Heart right ventricle (tissue), 16 donors: ENCODE data around the gene CD14. TPM values are rescaled to one million over a fixed set of nuclear protein-coding genes. Genes with fewer than 3 reads are reported as not detected.
A peak's percentile ranks its signal among the peaks of the same experiment; 100 is the strongest.

Source experiments
- ATAC-seq, 8 donors: fragments of 200-7000 bp; cut with Tn5 transposase; one replicate each; pipeline ENCODE4 v1.9.1; 2020; ENCODE audit warnings: mild to moderate bottlenecking in 8 of 8, moderate library complexity in 8 of 8, moderate number of reproducible peaks in 1 of 8
- DNase-seq, 2 donors: peaks; one replicate each; pipeline ENCODE4 v3.0.0-alpha.2; 2020
- H3K27ac ChIP-seq, 10 donors: fragments of 200-600 bp; sonication (generic) in 2 of 10; one replicate each; pipeline versions ENCODE4 v1.5.0 to v1.8.0; 2020 to 2022; ENCODE audit warnings: mild to moderate bottlenecking in 3 of 10
- H3K27me3 ChIP-seq, 7 donors: fragments of 200-600 bp; one replicate each; pipeline ENCODE4 v1.8.0; 2021 to 2022; ENCODE audit warnings: mild to moderate bottlenecking in 2 of 7
- H3K36me3 ChIP-seq, 9 donors: fragments of 200-600 bp; sonication (generic) in 1 of 9; one replicate each; pipeline versions ENCODE4 v1.5.0 to v1.8.0; 2020 to 2022; ENCODE audit warnings: mild to moderate bottlenecking in 2 of 9
- H3K4me1 ChIP-seq, 9 donors: fragments of 200-600 bp; sonication (generic) in 1 of 9; one replicate each; pipeline versions ENCODE4 v1.5.0 to v1.8.0; 2020 to 2022; ENCODE audit warnings: mild to moderate bottlenecking in 4 of 9
- H3K4me3 ChIP-seq, 10 donors: fragments of 200-600 bp; sonication (generic) in 2 of 10; one replicate each; pipeline versions ENCODE4 v1.5.0 to v1.8.0; 2020 to 2022; ENCODE audit warnings: mild to moderate bottlenecking in 7 of 10, moderate library complexity in 2 of 10
- H3K9me3 ChIP-seq, 11 donors: fragments of 200-600 bp in 10 of 11; sonication (generic) in 2 of 11; one replicate each; pipeline versions ENCODE4 v1.5.0 to v1.8.0; 2013 to 2022; ENCODE audit warnings: mild to moderate bottlenecking in 2 of 11, control low read depth in 1 of 11, moderate library complexity in 1 of 11
- WGBS, 2 donors: extraction: QIAGEN DNeasy Blood & Tissue Kit; methylation state at CpG; one replicate each; pipeline ENCODE4 v1.1.7; 2013; ENCODE audit warnings: inconsistent platforms in 1 of 2; 5-methylcytosine and 5-hydroxymethylcytosine counted together
- intact Hi-C, 10 donors: fragments of 100-400 bp; cut with DNase I; formaldehyde crosslinking; loops; one replicate each; pipeline versions ENCODE4 v1.11.1 to v1.14.2; 2022
- microRNA-seq, 2 donors: library from miRNA; unstranded; fragments of <30 nt; microRNA quantifications; one replicate each; pipeline ENCODE4 v1.2.0, GENCODE V29; 2021
- polyA plus RNA-seq, 2 donors: library from polyadenylated mRNA; stranded (reverse); fragments of 200-250 nt; gene quantifications; one replicate each; pipeline ENCODE4 v1.2.3, GENCODE V29; 2013
- total RNA-seq, 10 donors: library from RNA; stranded (reverse); fragmentation: NEBNext Ultra II Directional in 3 of 10; extraction: Animal tissue kit (Norgen Biotek cat#: 25700) in 3 of 10; gene quantifications; one replicate each; pipeline versions ENCODE4 v1.2.1 to v1.2.4, GENCODE V29; 2021 to 2023
- TF ChIP-seq, protein P1 (sequence below), 9 donors: fragments of 200-600 bp; sonication (generic) in 2 of 9; IDR thresholded peaks; one replicate each; pipeline versions ENCODE4 v1.5.0 to v1.8.0; 2021 to 2022; ENCODE audit warnings: antibody characterized with exemption in 9 of 9, mild to moderate bottlenecking in 5 of 9, moderate library complexity in 1 of 9
- donor health status: Arrhythmogenic right ventricular cardiomyopathy.
- donor health status: ischemic (EF 13 %, LVEDD 7.1; RV severe dilation, severe dysfunction).
- donor health status: healthy with polysubstance abuse.
- donor health status: DM: no; HTN: yes; CAD: no.
- donor health status: DM: no; HTN: no; CAD: no.
- donor health status: ischemic (EF 25% LVEDD 6.9; RV normal size, moderate dysfunction).
- donor health status: ischemic (EF 25% LVEDD 5.7; RV mildly dilated, moderate dysfunction).
- donor health status: healthy.
- donor health status: DM: yes; HTN: yes; CAD: no.
- donor health status: Ischemic cardiomyopathy.
- donor health status: ischemic (EF 35%, LVEDD 5.7; RV mildly dilated, moderate dysfunction).
- donor health status: nonischemic (EF 11% LVEDD 7.7; RV severe dilation, severe dysfunction).
- donor health status: DM: yes; HTN: yes; CAD: no.
- donor health status: PGD.
- donor health status: ischemic (EF 29% LVEDD 5.4; RV normal size, mild dysfunction).
- donor health status: nonischemic (EF 23%, LVEDD 6.1; RV moderate dilation, normal function).

Gene CD14
- total and polyA plus RNA-seq, 12 donors: 10.8 to 137 (median 20.3) TPM

DNA sequence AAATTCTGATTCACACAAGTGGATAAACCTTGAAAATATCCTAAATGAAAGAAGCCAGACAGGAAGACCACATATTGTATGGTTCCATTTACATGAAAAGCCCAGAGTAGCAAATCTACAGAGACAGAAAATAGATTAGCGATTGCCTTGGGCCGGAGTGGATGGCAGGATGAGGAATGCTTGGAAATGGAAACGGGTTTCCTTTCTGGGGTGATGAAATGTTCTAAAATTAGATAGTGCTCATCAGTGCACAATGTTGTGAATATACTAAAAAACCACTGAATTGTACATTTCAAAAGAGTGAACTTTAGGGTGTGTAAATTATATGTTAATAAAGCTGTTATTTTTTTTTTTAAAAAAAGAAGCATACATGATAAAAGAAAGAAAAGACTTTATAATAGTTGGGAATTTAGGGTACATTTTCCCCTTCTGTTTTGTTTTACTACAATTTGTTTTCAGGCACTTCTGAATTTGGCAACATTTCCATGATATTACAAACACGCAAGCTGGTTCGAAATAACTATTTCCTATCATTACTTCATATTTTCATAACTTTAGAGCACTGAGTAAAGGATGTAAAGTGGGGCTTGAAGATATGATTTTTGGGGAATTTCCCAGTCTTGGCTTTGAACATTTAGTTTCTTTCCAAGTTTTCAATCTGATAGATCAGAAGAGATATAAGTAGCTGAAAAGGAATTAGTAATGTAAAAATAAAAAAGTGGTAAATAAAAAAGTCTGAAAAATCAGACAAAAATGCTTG is 44.5 kb downstream of the CD14 start:
- no peaks in the 10 kb centered on the region for H3K36me3 ChIP-seq
- WGBS, 2 donors: 29 to 43% methylated on average over 5 of the region's 5 CpGs
- peak overlapping the region in 8 of 10 donors; percentile 11 to 86 (median 34) for H3K27ac ChIP-seq
- H3K4me3 ChIP-seq: no peak overlapping the region
- TF ChIP-seq, protein P1, sequence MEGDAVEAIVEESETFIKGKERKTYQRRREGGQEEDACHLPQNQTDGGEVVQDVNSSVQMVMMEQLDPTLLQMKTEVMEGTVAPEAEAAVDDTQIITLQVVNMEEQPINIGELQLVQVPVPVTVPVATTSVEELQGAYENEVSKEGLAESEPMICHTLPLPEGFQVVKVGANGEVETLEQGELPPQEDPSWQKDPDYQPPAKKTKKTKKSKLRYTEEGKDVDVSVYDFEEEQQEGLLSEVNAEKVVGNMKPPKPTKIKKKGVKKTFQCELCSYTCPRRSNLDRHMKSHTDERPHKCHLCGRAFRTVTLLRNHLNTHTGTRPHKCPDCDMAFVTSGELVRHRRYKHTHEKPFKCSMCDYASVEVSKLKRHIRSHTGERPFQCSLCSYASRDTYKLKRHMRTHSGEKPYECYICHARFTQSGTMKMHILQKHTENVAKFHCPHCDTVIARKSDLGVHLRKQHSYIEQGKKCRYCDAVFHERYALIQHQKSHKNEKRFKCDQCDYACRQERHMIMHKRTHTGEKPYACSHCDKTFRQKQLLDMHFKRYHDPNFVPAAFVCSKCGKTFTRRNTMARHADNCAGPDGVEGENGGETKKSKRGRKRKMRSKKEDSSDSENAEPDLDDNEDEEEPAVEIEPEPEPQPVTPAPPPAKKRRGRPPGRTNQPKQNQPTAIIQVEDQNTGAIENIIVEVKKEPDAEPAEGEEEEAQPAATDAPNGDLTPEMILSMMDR (IDR thresholded peaks at IDR 0.05): no peak
- ATAC-seq: peak in 6 of 8 donors; percentile 56 to 66 (median 64)
- no peaks in the 10 kb centered on the region for H3K27me3 ChIP-seq
- DNase-seq: no peak
- peaks cover 0 to 38% (median 9%) of the 10 kb centered on the region in 9 donors for H3K4me1 ChIP-seq
- intact Hi-C loops: no loop called here
- peaks cover 0 to 3% (median 0%) of the 10 kb centered on the region in 11 donors for H3K9me3 ChIP-seq

DNA sequence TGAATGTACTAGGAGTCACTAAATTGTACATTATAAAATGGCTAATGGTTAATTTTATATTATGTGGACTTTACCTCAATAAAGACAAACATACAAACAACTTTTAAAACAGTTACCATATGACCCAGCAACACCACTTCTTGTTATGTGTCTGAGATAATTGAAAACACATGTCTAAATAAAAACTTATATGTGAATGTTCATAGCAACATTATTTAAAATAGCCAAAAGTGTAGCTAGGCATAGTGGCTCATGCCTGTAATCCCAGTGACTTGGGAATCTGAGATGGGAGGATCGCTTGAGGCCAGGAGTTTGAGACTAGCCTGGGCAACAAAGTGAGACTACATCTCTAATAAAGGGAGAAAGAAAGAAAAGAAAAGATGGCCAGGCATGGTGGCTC is 45.5 kb downstream of the CD14 start:
- DNase-seq: no peak
- Histone ChIP-seq H3K27ac (peak overlapping the region in 2 of 10 donors; percentile 77 to 86), H3K4me3 (no peak overlapping the region), H3K36me3 (no peaks in the 10 kb centered on the region), H3K4me1 (peaks cover 0 to 38% (median 9%) of the 10 kb centered on the region in 9 donors), H3K27me3 (no peaks in the 10 kb centered on the region), H3K9me3 (peaks cover 0 to 12% (median 0%) of the 10 kb centered on the region in 11 donors)
- no peak for ATAC-seq
- 100% methylated on average over 1 of the region's 1 CpG for WGBS, 2 donors
- intact Hi-C loops: no loop called here
- TF ChIP-seq, protein P1 (IDR thresholded peaks at IDR 0.05): no peak

Small RNAs within 50 kb of the gene (microRNA-seq; reads per million reads assigned to microRNA genes)
- gene MIR3655: 0.60 to 1.0 reads per million in 2 donors

Other genes starting within 250 kb of the CD14 start
- gene ANKHD1, start 231.3 kb downstream of the CD14 start, total RNA-seq: 10 to 100 TPM; 51.9 to 77.9 (median 68.5) TPM
- gene ANKHD1, start 231.3 kb downstream of the CD14 start, polyA plus RNA-seq: 10 to 100 TPM; 26.6 to 62.9 TPM
- 10 to 100 TPM in 9 of 10 donors, 1 to 10 TPM in 1; 9.2 to 36.5 (median 21.5) TPM for gene EIF4EBP3, start 85.5 kb downstream of the CD14 start, total RNA-seq
- 10 to 100 TPM; 14.3 to 46.1 TPM for gene EIF4EBP3, start 85.5 kb downstream of the CD14 start, polyA plus RNA-seq
- gene SRA1, start 75.7 kb downstream of the CD14 start, total RNA-seq: 10 to 100 TPM; 22.7 to 42.2 (median 32.5) TPM
- gene SRA1, start 75.7 kb downstream of the CD14 start, polyA plus RNA-seq: 10 to 100 TPM; 29.8 to 35.8 TPM
- gene APBB3, start 68.6 kb downstream of the CD14 start, total RNA-seq: 10 to 100 TPM in 9 of 10 donors, 1 to 10 TPM in 1; 8.0 to 18.7 (median 13.3) TPM
- 10 to 100 TPM in 1 of 2 donors, 1 to 10 TPM in 1; 6.9 to 31.3 TPM for gene APBB3, start 68.6 kb downstream of the CD14 start, polyA plus RNA-seq
- 100 to 1,000 TPM in 1 of 10 donors, 10 to 100 TPM in 9; 69.7 to 105 (median 80.6) TPM for gene SLC35A4, start 68.3 kb downstream of the CD14 start, total RNA-seq
- 10 to 100 TPM; 33.9 to 58.0 TPM for gene SLC35A4, start 68.3 kb downstream of the CD14 start, polyA plus RNA-seq
- gene TMCO6, start 6.3 kb upstream of the CD14 start, total RNA-seq: 1 to 10 TPM; 1.6 to 5.2 (median 3.2) TPM
- gene TMCO6, start 6.3 kb upstream of the CD14 start, polyA plus RNA-seq: 1 to 10 TPM; 6.2 to 7.9 TPM
- gene NDUFA2, start 14.5 kb upstream of the CD14 start, total RNA-seq: 100 to 1,000 TPM in 9 of 10 donors, 10 to 100 TPM in 1; 96.8 to 150 (median 119) TPM
- 100 to 1,000 TPM; 291 to 569 TPM for gene NDUFA2, start 14.5 kb upstream of the CD14 start, polyA plus RNA-seq
- 10 to 100 TPM; 67.5 to 88.5 (median 74.3) TPM for gene IK, start 14.7 kb upstream of the CD14 start, total RNA-seq
- 10 to 100 TPM; 43.0 to 77.7 TPM for gene IK, start 14.7 kb upstream of the CD14 start, polyA plus RNA-seq
- gene WDR55, start 31.7 kb upstream of the CD14 start, total RNA-seq: 10 to 100 TPM; 10.5 to 14.5 (median 12.2) TPM
- 10 to 100 TPM; 12.2 to 15.7 TPM for gene WDR55, start 31.7 kb upstream of the CD14 start, polyA plus RNA-seq
- under 1 TPM in 9 of 10 donors, not detected in 1; 0.17 to 0.60 (median 0.30) TPM for gene DND1, start 40.4 kb upstream of the CD14 start, total RNA-seq
- gene DND1, start 40.4 kb upstream of the CD14 start, polyA plus RNA-seq: 1 to 10 TPM in 1 of 2 donors, under 1 TPM in 1; 0.81 to 2.0 TPM
- 10 to 100 TPM; 30.3 to 41.8 (median 35.8) TPM for gene HARS1, start 58.2 kb upstream of the CD14 start, total RNA-seq
- 10 to 100 TPM; 52.7 to 53.2 TPM for gene HARS1, start 58.2 kb upstream of the CD14 start, polyA plus RNA-seq
- gene HARS2, start 58.3 kb upstream of the CD14 start, total RNA-seq: 10 to 100 TPM; 23.3 to 37.3 (median 30.0) TPM
- gene HARS2, start 58.3 kb upstream of the CD14 start, polyA plus RNA-seq: 10 to 100 TPM; 19.2 to 24.9 TPM
- 10 to 100 TPM; 27.9 to 41.4 (median 33.6) TPM for gene ZMAT2, start 67.3 kb upstream of the CD14 start, total RNA-seq
- 10 to 100 TPM; 48.7 to 73.4 TPM for gene ZMAT2, start 67.3 kb upstream of the CD14 start, polyA plus RNA-seq
- gene PCDHA1, start 153.0 kb upstream of the CD14 start, total RNA-seq: under 1 TPM in 1 of 10 donors, not detected in 9; 0.09 TPM
- gene PCDHA1, start 153.0 kb upstream of the CD14 start, polyA plus RNA-seq: under 1 TPM in 1 of 2 donors, not detected in 1; 0.07 TPM
- gene PCDHA2, start 161.7 kb upstream of the CD14 start, total RNA-seq: under 1 TPM in 2 of 10 donors, not detected in 8; 0.07 to 0.17 TPM
- gene PCDHA2, start 161.7 kb upstream of the CD14 start, polyA plus RNA-seq: not detected
- under 1 TPM in 6 of 10 donors, not detected in 4; 0.07 to 0.17 (median 0.11) TPM for gene PCDHA3, start 167.9 kb upstream of the CD14 start, total RNA-seq
- under 1 TPM in 1 of 2 donors, not detected in 1; 0.03 TPM for gene PCDHA3, start 167.9 kb upstream of the CD14 start, polyA plus RNA-seq
- under 1 TPM in 7 of 10 donors, not detected in 3; 0.07 to 0.21 (median 0.08) TPM for gene PCDHA4, start 173.9 kb upstream of the CD14 start, total RNA-seq
- gene PCDHA4, start 173.9 kb upstream of the CD14 start, polyA plus RNA-seq: under 1 TPM in 1 of 2 donors, not detected in 1; 0.01 TPM
- gene PCDHA5, start 188.4 kb upstream of the CD14 start, total RNA-seq: under 1 TPM in 4 of 10 donors, not detected in 6; 0.07 to 0.11 (median 0.08) TPM
- not detected for gene PCDHA5, start 188.4 kb upstream of the CD14 start, polyA plus RNA-seq
- under 1 TPM in 3 of 10 donors, not detected in 7; 0.14 to 0.31 (median 0.18) TPM for gene PCDHA6, start 194.8 kb upstream of the CD14 start, total RNA-seq
- not detected for gene PCDHA6, start 194.8 kb upstream of the CD14 start, polyA plus RNA-seq
- under 1 TPM in 3 of 10 donors, not detected in 7; 0.07 to 0.15 (median 0.11) TPM for gene PCDHA7, start 201.1 kb upstream of the CD14 start, total RNA-seq
- under 1 TPM in 1 of 2 donors, not detected in 1; 0.01 TPM for gene PCDHA7, start 201.1 kb upstream of the CD14 start, polyA plus RNA-seq
- under 1 TPM in 2 of 10 donors, not detected in 8; 0.04 to 0.13 TPM for gene PCDHA8, start 208.0 kb upstream of the CD14 start, total RNA-seq
- gene PCDHA8, start 208.0 kb upstream of the CD14 start, polyA plus RNA-seq: not detected
- gene PCDHA9, start 215.2 kb upstream of the CD14 start, total RNA-seq: under 1 TPM in 4 of 10 donors, not detected in 6; 0.05 to 0.15 (median 0.07) TPM
- not detected for gene PCDHA9, start 215.2 kb upstream of the CD14 start, polyA plus RNA-seq
- gene PCDHA10, start 222.7 kb upstream of the CD14 start, total RNA-seq: under 1 TPM in 7 of 10 donors, not detected in 3; 0.02 to 0.37 (median 0.07) TPM
- under 1 TPM in 1 of 2 donors, not detected in 1; under 0.01 TPM for gene PCDHA10, start 222.7 kb upstream of the CD14 start, polyA plus RNA-seq
- under 1 TPM in 1 of 10 donors, not detected in 9; 0.07 TPM for gene PCDHA11, start 235.8 kb upstream of the CD14 start, total RNA-seq
- gene PCDHA11, start 235.8 kb upstream of the CD14 start, polyA plus RNA-seq: not detected
- under 1 TPM in 1 of 10 donors, not detected in 9; 0.11 TPM for gene PCDHA12, start 242.1 kb upstream of the CD14 start, total RNA-seq
- gene PCDHA12, start 242.1 kb upstream of the CD14 start, polyA plus RNA-seq: under 1 TPM in 1 of 2 donors, not detected in 1; 0.01 TPM
- gene PCDHA13, start 248.9 kb upstream of the CD14 start, total RNA-seq: not detected
- not detected for gene PCDHA13, start 248.9 kb upstream of the CD14 start, polyA plus RNA-seq